ENCODE results near the gene SCN1B. TPM values are rescaled to one million over a fixed set of nuclear protein-coding genes. Genes with fewer than 3 reads are reported as not detected.
"Not testable (repeated sequence)": the region's sequence is repeated elsewhere in the genome, so short reads cannot be mapped to it uniquely, and the experiment has no call there.

SCN1B gene
- total RNA-seq, 1 experiment from 2014 or later: 1.3 TPM

DNA sequence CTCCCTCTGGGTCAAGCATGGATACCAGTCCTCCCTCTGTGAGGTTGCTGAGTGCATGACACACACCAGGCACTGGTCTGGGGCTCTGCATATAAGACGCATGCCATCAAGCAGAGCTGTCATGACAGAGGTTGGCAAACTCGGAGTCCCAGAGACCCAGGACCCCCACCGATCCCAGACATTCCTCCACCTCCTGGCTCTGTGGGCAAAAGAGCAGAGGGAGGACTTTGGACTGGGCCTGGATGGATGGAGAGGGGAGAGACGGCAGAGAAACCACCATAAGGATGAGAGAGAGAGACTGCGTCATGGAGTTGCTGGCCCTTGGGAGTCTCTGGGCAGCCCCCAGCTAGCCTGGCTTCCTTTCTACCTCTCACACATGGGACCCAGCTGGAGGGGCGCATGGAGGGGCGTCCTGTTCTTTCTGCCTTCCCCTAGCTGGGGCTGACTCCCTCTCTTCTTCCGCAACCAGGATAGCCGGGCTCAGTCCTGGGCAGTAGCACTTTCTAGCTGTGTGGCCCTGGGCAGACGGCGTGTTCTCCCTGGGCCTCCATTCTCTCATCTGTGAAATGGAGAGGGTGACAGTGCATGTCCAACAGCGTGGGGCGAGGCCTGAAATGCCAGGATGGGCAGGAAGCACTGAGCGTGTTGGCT lies 12.8 kb downstream of the SCN1B start:
- DNase-seq (ENCODE audit: low read depth, low spot score): no peak
- in situ Hi-C loops (cut with HindIII; ENCODE audit: low pct_unique_long_range_greater_than_20kb, low sequenced_read_pairs): no loop called here

DNA sequence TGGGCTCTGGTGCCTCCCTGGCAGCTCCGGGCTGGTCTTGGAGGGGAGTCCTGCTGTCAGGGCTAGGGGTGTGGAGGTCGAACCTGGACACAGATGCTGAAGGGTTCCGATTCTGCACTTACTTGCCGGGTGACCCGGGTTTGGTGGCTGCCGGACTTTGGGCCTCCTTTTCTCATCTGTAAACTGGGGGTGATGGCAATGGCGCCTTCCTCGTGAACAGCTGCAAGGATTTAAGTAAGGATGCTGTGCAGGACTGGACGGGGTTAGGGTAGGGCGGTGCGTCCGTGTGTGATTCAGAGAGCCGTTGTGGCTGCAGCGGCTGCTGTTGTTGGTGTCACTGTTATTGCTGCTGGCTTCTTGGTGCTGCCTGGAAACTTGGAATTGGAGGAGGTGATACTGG lies 13.6 kb downstream of the SCN1B start:
- DNase-seq (ENCODE audit: low read depth, low spot score): no peak
- in situ Hi-C loops (cut with HindIII; ENCODE audit: low pct_unique_long_range_greater_than_20kb, low sequenced_read_pairs): no loop called here

DNA sequence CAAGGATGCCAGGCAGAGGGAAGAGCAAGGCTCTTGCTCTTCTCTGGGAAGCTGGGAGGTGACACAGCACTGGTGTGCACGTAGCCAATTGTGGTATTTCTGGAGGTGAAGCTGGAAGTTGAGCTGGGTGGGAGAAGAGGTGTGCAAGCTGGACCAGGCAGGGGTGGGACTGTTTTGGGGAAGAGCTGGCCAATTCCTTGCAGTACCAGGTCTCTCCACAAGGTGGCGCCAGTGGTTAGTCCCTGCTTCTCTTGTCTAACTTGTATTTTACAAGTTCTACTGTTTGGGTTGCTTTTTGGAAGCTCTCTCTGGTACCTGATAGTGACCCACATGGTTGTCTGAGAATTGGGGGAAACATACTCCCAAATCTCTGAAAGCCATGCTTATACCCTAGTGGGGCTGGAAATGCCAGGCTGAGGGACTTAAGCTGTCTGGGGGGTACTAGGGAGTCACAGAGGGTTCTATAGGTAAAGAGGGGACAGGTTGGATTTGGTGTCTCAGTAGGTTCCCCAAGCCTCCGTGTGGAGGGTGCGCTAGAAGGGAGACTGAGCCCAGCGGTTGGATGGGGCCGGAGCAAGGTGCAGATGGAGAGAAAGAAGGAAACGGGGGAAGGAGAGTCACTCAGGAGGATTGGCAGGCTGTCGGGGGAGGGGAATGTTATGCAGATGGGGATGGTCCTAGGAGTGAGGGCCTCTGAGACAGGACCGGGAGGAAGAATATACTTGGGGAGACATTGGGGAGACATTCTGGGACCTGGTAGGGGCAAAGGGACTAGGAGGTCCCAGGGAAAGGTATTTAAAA lies 14.2 kb downstream of the SCN1B start:
- peak; percentile 72 for DNase-seq (ENCODE audit: low read depth, low spot score)
- in situ Hi-C loops (cut with HindIII; ENCODE audit: low pct_unique_long_range_greater_than_20kb, low sequenced_read_pairs): no loop called here

DNA sequence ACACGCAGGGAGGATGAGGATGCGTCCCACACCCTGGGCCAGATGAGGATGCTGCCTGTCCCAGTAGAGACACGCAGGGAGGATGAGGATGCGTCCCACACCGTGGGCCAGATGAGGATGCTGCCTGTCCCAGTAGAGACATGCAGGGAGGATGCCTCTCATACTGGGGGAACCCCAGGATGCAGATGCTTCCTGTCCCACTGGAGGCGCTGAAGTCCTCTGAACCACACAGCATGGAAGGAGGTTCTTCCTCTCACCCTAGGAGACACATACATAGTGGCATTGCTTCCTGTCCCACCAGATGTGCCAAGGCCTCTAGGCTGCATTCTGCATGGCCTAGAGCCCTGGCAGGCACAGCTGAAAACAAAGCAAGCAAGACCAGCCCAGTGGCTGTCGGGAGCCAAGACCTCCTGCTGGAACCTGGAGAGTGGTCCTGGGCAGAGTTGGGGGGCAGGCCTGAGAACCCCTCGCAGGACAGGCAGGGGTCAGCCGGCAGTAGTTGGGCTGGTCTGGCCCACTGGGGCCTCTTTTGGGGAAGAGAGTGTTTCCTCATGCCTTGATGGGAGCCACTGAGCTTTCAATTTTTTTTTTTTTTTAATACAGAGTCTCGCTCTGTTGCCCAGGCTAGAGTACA lies 15.5 kb downstream of the SCN1B start:
- in situ Hi-C loops (cut with HindIII; ENCODE audit: low pct_unique_long_range_greater_than_20kb, low sequenced_read_pairs): no loop called here
- DNase-seq (ENCODE audit: low read depth, low spot score): peak; percentile 56

DNA sequence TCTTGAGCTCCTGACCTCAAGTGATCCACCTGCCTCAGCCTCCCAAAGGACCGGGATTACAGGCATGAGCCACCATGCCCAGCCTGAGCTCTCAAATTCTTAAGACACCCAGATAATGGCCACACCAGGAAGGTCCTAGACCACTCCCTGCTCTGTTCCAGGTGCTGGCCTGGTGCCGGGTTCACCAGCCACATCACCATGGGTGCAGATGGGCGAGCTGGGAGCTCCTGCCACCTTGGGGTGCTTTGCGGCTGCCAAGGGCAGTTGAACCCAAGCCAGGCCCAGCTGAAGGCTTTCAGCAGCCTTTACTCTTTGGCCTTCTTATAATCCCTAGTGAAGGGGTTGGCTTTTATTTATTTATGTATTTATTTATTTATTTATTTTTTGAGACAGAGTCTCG lies 16.2 kb downstream of the SCN1B start:
- DNase-seq (ENCODE audit: low read depth, low spot score): no peak
- in situ Hi-C loops (cut with HindIII; ENCODE audit: low pct_unique_long_range_greater_than_20kb, low sequenced_read_pairs): no loop called here

DNA sequence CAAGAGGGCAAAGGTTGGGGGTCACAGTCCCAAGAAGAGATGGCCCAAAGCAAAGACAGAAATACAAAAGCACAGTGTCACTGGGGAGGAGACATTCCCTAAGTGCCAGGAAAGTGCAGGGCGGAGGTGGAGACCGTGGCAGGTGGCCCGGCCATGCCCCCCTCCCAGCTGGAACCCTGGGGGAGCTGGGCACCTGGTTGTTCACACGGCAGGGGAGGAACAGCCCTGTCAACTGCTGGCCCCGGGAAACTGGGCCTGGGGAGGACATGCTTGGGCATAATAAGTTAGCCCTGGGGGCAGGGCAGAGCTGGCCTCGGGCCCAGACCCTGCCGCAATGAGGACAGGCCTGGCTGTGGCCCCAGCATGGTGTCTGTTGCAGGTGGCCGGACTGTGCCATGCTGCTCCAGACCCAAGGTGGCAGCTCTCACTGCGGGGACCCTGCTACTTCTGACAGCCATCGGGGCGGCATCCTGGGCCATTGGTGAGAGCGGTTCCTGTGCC lies 18.7 kb downstream of the SCN1B start:
- in situ Hi-C loops (cut with HindIII; ENCODE audit: low pct_unique_long_range_greater_than_20kb, low sequenced_read_pairs): no loop called here

DNA sequence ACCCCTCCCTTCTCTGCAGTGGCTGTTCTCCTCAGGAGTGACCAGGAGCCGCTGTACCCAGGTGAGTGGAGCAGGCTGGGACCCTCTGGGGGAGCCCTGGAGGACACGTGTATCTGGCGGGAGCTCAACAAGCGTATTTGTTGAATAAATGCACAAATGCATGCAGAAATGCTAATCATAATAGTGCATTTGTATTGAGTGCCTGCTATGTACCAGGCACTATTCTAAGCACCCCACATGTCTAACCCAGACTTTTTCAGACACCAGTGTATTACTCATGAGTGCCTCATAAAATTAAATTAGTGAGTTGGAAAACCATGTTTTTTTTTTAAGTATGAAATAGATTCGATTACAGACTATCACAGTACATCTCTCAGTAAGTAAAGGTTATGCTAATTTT lies 19.2 kb downstream of the SCN1B start:
- DNase-seq (ENCODE audit: low read depth, low spot score): no peak
- in situ Hi-C loops (cut with HindIII; ENCODE audit: low pct_unique_long_range_greater_than_20kb, low sequenced_read_pairs): no loop called here

More for the DNA sequence above, 18.7 kb downstream of the SCN1B start:
- no peak for DNase-seq (ENCODE audit: low read depth, low spot score)

DNA sequence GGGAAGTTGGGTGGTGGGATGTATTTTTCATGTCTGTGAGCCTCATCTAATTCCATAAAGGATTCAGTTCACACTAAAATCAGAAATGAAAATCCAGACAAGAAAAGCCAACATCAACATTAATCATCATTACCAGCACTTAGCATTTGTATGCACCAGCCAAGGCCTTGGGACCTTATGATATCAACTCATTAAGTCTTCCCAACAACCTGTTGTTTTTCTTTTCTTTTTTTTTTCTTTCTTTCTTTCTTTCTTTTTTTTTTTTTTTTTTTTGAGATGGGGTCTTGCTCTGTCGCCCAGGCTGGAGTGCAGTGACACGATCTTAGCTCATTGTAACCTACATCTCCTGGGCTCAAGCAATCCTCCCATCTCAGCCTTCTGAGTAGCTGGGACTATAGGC lies 20.4 kb downstream of the SCN1B start:
- DNase-seq (ENCODE audit: low read depth, low spot score); in situ Hi-C loops (cut with HindIII; ENCODE audit: low pct_unique_long_range_greater_than_20kb, low sequenced_read_pairs): not testable (repeated sequence)

DNA sequence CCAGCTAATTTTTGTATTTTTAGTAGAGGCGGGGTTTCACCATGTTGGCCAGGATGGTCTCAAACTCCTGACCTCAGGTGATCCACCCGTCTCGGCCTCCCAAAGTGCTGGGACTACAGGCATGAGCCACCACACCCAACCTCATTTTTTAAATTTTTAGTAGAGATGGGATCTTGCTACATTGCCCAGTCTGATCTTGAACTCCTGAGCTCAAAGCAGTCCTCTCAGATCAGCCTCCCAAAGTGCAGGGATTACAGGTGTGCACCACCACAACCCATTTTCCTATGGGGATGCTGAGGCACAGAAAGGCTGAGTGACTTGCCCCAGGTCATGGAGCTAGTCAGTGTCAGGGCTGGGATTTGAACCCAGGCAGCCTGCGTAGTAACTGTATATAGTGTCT lies 21.0 kb downstream of the SCN1B start:
- DNase-seq (ENCODE audit: low read depth, low spot score); in situ Hi-C loops (cut with HindIII; ENCODE audit: low pct_unique_long_range_greater_than_20kb, low sequenced_read_pairs): not testable (repeated sequence)

DNA sequence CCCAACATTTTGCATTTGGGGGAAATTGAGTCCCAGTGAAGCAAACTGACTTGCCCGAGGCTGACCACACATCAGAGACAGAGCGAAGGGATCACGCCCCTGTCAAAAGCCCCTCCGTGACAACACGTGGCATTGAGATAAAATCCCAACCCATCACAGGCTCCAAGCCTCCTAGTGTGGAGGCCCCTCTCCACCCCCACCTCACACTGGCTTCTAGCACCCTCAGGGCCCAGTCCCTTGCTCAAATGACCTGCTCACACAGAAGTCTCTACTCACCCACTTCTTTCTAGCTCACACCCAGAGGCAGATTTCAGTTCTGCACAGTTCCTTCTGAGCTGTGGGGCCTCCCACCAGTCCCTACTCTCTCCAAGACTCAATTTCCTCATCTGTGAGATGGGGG lies 21.5 kb downstream of the SCN1B start:
- in situ Hi-C loops (cut with HindIII; ENCODE audit: low pct_unique_long_range_greater_than_20kb, low sequenced_read_pairs): no loop called here
- DNase-seq (ENCODE audit: low read depth, low spot score): no peak

DNA sequence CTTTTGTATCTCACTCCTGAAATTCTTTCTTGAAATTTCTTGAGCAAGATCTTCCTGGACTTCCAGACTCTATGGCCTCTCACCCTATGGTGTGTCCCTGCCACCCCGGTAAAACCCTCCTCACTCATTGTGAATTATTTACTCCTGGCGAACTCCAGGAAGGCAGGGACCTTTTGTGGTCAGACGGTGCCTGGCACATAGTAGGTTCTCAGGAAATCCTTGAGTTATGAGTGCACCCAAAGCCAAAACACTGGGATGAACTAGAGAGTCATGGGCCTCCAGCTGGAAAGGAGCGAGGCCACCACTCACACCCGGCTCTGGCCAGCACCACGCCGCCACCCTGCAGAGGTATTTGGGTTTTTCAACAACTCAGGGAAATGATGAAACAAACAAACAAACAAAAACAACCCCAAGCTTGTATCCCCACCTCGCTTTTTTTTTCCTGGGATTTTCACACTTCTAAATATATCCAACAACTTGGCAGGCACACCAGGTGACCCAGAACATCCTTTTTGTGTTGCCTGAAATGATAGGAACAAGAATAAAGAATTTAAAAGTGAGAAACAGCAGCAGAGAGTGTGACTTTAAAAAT lies 22.4 kb downstream of the SCN1B start:
- no peak for DNase-seq (ENCODE audit: low read depth, low spot score)
- in situ Hi-C loops (cut with HindIII; ENCODE audit: low pct_unique_long_range_greater_than_20kb, low sequenced_read_pairs): no loop called here

DNA sequence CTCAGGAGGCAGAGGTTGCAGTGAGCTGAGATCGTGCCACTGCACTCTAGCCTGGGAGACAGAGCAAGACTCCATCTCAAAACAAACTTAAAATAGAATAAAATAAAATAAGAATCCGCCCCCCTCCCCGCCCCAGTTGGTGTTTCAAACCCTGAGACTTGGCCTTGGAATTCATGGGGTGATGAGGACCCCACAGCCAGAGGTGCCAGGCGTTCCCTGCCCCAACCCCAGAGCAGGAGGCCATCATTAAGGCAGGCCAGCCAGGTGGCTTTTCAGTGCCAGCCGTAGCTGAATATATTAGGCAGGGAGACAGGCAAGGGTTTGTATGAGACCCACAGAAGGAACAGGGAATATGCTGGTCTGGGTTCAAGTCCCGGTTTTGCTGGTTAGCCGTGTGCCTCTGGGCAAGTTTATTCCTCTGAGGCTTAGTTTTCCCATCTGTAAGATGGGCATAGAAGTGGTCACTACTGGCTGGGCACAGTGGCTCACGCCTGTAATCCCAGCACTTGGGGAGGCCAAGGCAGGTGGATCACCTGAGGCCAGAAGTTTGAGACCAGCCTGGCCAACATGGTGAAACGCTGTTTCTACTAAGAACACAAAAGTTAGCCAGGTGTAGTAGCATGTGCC lies 23.5 kb downstream of the SCN1B start:
- no peak for DNase-seq (ENCODE audit: low read depth, low spot score)
- in situ Hi-C loops (cut with HindIII; ENCODE audit: low pct_unique_long_range_greater_than_20kb, low sequenced_read_pairs): no loop called here

DNA sequence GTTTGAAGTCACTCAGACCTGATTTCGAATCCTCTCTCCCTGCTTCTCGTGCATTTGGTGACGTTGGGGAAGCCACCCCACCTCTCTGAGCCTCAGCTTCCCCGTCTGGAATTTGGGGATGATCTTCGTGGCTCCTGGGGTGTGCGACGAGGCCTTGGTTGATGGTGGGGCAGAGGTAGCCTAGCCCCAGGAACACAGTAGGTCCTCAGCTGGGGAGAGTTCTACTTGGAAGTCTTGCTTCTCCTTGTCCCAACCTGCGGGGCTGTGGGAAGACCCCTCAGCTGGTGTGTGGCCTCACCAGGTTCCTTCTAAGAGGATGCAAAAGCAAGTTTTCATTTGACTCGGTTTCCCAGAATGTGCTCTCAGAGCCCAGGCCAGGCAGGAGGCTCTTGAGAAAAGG lies 24.4 kb downstream of the SCN1B start:
- no peak for DNase-seq (ENCODE audit: low read depth, low spot score)
- in situ Hi-C loops (cut with HindIII; ENCODE audit: low pct_unique_long_range_greater_than_20kb, low sequenced_read_pairs): no loop called here

DNA sequence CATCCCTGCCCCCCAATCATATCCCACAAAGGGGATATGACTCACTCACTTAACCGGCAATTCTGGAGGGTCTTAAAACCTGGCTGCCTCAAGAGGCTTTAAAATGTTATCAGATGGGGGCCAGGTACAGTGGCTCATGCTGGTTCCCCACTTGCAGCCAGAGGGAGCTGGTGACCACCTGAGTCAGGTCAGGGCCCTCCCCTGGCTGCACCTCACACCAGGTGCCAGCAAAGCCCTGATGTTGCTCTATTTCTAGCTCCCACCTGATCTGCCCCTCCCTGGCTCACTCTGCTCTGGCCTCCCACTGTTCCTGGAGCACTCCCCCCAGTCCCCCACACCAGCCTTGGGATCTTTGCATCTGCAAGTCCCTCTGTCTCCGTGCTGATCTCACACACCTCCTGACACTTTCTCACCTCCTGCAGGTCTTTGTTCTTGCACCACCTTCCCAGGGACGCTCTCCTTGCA lies 25.5 kb downstream of the SCN1B start:
- DNase-seq (ENCODE audit: low read depth, low spot score): no peak
- in situ Hi-C loops (cut with HindIII; ENCODE audit: low pct_unique_long_range_greater_than_20kb, low sequenced_read_pairs): no loop called here

DNA sequence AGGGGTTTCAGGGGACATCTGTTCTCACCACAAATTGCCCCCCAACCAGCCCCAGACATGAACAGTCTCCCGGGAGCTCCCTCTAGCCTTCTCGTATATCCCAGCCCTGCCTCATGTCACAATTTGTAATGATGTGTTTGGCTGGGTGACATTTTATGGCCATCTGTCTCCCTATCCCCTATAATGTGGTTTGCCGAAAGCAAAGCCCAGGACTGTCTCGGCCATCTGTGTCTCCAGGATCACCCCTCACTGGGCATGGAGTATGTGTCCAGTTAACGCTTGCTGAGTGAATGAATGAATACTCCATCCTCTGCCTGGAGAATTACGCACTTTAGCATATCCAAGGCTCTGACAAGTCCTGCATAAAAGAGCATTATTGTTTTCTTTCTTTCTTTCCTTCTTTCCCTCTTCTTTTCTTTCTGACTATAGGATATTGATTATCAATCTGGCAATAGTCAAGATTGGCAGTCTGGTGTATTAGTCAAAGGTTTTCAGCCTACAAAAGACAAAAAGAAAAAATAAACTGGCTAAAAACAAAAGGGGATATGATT lies 26.3 kb downstream of the SCN1B start:
- DNase-seq (ENCODE audit: low read depth, low spot score): no peak
- in situ Hi-C loops (cut with HindIII; ENCODE audit: low pct_unique_long_range_greater_than_20kb, low sequenced_read_pairs): no loop called here

DNA sequence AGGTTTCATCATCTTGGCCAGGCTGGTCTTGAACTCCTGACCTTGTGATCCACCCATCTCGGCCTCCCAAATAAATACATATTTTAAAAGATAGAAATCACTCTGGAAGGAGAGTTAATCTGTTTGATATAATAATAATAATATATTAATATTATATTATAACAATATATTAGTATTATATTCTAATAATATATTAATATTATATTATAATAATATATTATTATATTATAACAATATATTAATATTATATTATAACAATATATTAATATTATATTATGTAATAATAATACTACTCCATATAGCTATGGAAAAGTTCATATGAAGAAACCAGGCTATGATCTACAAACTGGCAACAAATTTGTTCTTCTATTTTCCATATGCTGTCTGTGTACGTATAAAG lies 28.1 kb downstream of the SCN1B start:
- no peak for DNase-seq (ENCODE audit: low read depth, low spot score)

DNA sequence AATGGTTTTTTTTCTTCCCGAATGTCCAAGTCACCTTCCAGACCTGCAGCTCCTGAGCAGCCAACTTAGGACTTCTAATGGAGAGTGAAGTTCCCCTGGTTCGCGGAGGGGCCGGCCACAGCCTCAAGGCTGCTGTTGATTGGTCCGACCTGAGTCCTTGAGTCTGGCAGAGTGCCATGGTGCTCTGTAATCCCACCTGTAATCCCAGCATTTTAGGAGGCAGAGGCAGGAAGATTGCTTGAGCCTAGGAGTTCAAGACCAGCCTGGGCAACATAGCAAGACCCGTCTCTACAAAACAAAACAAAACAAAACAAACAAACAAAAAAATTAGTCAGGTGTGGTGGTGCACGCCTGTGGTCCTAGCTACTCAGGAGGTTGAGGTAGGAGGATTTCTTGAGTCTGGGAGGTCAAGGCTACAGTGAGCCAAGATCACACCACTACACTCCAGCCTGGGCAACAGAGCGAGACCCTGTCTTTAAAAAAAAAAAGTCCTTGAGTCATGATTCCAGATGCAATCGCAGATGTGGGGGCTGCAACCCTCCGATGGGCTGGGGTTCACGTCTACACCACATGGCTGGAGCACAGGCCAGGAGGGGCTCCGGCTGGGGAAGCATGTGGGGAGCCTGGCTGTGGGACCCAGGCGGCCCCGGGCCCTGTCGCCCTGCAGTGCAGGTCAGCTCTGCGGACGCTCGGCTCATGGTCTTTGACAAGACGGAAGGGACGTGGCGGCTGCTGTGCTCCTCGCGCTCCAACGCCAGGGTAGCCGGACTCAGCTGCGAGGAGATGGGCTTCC lies 28.9 kb downstream of the SCN1B start:
- in situ Hi-C loops (cut with HindIII; ENCODE audit: low pct_unique_long_range_greater_than_20kb, low sequenced_read_pairs): no loop called here
- no peak for DNase-seq (ENCODE audit: low read depth, low spot score)

More for the DNA sequence above, 28.1 kb downstream of the SCN1B start:
- in situ Hi-C loops (cut with HindIII; ENCODE audit: low pct_unique_long_range_greater_than_20kb, low sequenced_read_pairs): no loop called here

All from SK-MEL-5 (cell line).